Transverse colon (tissue), 4 donors: ENCODE data around the gene PEG3. TPM values are rescaled to one million over a fixed set of nuclear protein-coding genes. Genes with fewer than 3 reads are reported as not detected.

Source experiments
- DNase-seq: peaks from one replicate; pipeline ENCODE4 v3.0.0-alpha.2; 2019
- H3K27ac ChIP-seq, 4 donors: fragments of 200-600 bp; sonication (generic); 2 replicates each; pipeline ENCODE4 v1.5.1; 2016 to 2018; ENCODE audit warnings: inconsistent platforms in 4 of 4
- H3K27me3 ChIP-seq: fragments of 200-600 bp; sonication (generic); 2 replicates; pipeline ENCODE4 v1.5.1; 2017; ENCODE audit warnings: inconsistent platforms
- H3K36me3 ChIP-seq, 4 donors: fragments of 200-600 bp; sonication (generic); 2 replicates each; pipeline ENCODE4 v1.5.1; 2017 to 2019; ENCODE audit warnings: inconsistent platforms in 4 of 4
- H3K4me1 ChIP-seq, 4 donors: fragments of 200-600 bp; sonication (generic); 2 replicates each; pipeline ENCODE4 v1.5.1; 2017 to 2020; ENCODE audit warnings: inconsistent platforms in 4 of 4
- H3K4me3 ChIP-seq, 4 donors: fragments of 200-600 bp; sonication (generic); 1 replicate in 1 of 4; 2 replicates in 3 of 4; pipeline versions ENCODE4 v1.5.1 to v1.6.1; 2017 to 2019; ENCODE audit warnings: inconsistent platforms in 4 of 4
- H3K9me3 ChIP-seq, 2 donors: fragments of 200-600 bp; sonication (generic); 2 replicates each; pipeline ENCODE4 v1.5.1; 2017 to 2019; ENCODE audit warnings: inconsistent platforms in 2 of 2
- EP300 ChIP-seq: sonication (generic); formaldehyde crosslinking; IDR thresholded peaks from one replicate; pipeline ENCODE4 v1.6.1; 2017; ENCODE audit warnings: antibody characterized with exemption, low read depth
- POLR2A ChIP-seq: fragments of 450-650 bp; IDR thresholded peaks from one replicate; pipeline ENCODE4 v1.6.1; 2016; ENCODE audit warnings: antibody characterized with exemption, mild to moderate bottlenecking, moderate library complexity
- POLR2AphosphoS5 ChIP-seq, 3 donors: sonication (generic); formaldehyde crosslinking; IDR thresholded peaks; one replicate each; pipeline ENCODE4 v1.6.1; 2016; ENCODE audit warnings: antibody characterized with exemption in 3 of 3
- WGBS, 2 donors: methylation state at CpG; one replicate each; pipeline ENCODE4 v1.1.5; 2018; ENCODE audit warnings: low coverage in 1 of 2; 5-methylcytosine and 5-hydroxymethylcytosine counted together
- in situ Hi-C, 4 donors: fragments of 200-750 bp; cut with MboI; loops; one replicate each; pipeline versions ENCODE4 v1.15.0 to v1.15.1; 2017; ENCODE audit warnings: low sequenced_read_pairs in 3 of 4, low pct_ligation_motif_present in 1 of 4, low pct_unique_long_range_greater_than_20kb in 1 of 4
- intact Hi-C: fragments of 100-400 bp; cut with DNase I; formaldehyde crosslinking; loops from one replicate; pipeline ENCODE4 v1.15.1; 2023; ENCODE audit warnings: low total_unique reads
- total RNA-seq, 4 donors: library from RNA; depleted of rRNA; stranded (reverse); fragments of >200 nt; gene quantifications; one replicate each; pipeline ENCODE4 v1.1.0, GENCODE V29; 2016
- TF ChIP-seq, protein P1 (sequence below), 5 experiments: fragments of 200-600 bp in 3 of 5; fragments of 450-650 bp in 2 of 5; sonication (generic) in 3 of 5; IDR thresholded peaks; 1 replicate in 2 of 5; 2 replicates in 3 of 5; pipeline ENCODE4 v1.5.1; 2016 to 2017; ENCODE audit warnings: antibody characterized with exemption in 5 of 5, inconsistent platforms in 3 of 5, mild to moderate bottlenecking in 2 of 5, moderate library complexity in 1 of 5

PEG3 gene
- 1 to 10 TPM in 3 of 4 donors, under 1 TPM in 1; 0.80 to 6.7 (median 3.4) TPM for total RNA-seq

DNA sequence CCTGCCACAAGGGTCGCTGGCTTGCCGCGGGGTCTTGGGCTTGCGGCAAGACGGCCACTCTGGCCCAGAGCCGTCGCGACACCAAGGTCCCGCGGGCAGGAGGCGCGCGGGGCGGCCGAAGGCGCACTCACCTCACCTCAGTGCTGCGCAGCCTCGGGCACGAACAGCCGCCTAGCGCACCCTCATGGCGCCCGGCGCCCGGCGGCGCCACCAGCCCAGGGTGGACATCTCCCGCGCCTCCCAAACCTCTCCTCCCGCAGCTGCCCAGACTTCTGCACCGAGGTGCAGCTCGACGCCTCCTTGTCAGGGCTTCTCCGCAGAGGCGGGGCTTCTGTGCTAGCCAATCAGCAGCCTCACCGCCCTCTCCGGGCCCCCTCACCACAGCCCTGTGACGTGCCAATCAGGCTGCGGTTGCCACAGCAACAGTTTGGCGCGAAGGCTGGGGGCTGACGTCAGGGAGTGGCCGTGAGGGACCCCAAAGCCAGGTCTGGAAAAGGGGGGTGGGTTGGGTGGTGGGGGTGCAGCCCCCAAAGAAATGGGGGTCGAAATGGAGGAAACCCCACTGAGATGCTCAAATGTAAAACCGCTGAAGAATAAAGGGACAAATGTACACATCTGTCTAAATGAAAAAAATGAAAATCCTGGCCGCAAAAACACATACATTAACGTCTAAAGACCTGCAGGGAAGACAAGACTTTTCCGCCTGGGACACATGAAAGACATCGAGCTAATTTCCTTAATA lies at the start of gene PEG3, which contains the start of gene ZIM2:
Gene PEG3 (minus strand): TSS at position 276 of the 742 bp plus-strand sequence. CDS start 16,071 bp downstream, outside the sequence.
Gene ZIM2 (minus strand): TSS at position 276 of the 742 bp plus-strand sequence. CDS start 16,449 bp downstream, outside the sequence.
- TF ChIP-seq EP300 (no peak), POLR2A (no peak), POLR2AphosphoS5 (IDR thresholded peaks at IDR 0.05) (peak; percentile 40 to 71 (median 60))
- TF ChIP-seq, protein P1, sequence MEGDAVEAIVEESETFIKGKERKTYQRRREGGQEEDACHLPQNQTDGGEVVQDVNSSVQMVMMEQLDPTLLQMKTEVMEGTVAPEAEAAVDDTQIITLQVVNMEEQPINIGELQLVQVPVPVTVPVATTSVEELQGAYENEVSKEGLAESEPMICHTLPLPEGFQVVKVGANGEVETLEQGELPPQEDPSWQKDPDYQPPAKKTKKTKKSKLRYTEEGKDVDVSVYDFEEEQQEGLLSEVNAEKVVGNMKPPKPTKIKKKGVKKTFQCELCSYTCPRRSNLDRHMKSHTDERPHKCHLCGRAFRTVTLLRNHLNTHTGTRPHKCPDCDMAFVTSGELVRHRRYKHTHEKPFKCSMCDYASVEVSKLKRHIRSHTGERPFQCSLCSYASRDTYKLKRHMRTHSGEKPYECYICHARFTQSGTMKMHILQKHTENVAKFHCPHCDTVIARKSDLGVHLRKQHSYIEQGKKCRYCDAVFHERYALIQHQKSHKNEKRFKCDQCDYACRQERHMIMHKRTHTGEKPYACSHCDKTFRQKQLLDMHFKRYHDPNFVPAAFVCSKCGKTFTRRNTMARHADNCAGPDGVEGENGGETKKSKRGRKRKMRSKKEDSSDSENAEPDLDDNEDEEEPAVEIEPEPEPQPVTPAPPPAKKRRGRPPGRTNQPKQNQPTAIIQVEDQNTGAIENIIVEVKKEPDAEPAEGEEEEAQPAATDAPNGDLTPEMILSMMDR (IDR thresholded peaks at IDR 0.05), result no peak
- in situ Hi-C loops (no loop called here), intact Hi-C loops (loop anchor here (1.0 kb wide), 1 partner anchor 28 kb away; no protein-coding TSS in a partner anchor)
- peaks cover 0 to 14% of the 10 kb centered on the region in 2 donors for H3K9me3 ChIP-seq
- WGBS, 2 donors, result 32 to 71% methylated on average over 9 to 33 of the region's 49 CpGs
- peak within 1 kb of the TSS; percentile 4 to 44 (median 32) for H3K4me3 ChIP-seq
- H3K27ac ChIP-seq, result peak within 1 kb of the TSS; percentile 57 to 91 (median 67)
- H3K36me3 ChIP-seq, result no peaks in the 10 kb centered on the region
- no peaks in the 10 kb centered on the region for H3K27me3 ChIP-seq
- no peaks in the 10 kb centered on the region for H3K4me1 ChIP-seq
- peak; percentile 48 for DNase-seq

- WGBS, 2 donors, result 19 to 54% methylated on average over 3 to 14 of the region's 14 CpGs
- in situ Hi-C loops, result no loop called here
Observed at GRCh38 chr19:56885173-56885985, 44.9 kb upstream of the PEG3 start.

GRCh38 chr19:56884441-56884840 lies 43.9 kb upstream of the PEG3 start:
- H3K9me3 ChIP-seq, result peaks cover 3 to 7% of the 10 kb centered on the region in 2 donors

More at GRCh38 chr19:56885173-56885985, 44.9 kb upstream of the PEG3 start:
- no peaks in the 10 kb centered on the region for H3K4me1 ChIP-seq
- DNase-seq, result no peak
- H3K9me3 ChIP-seq, result peaks cover 3 to 9% of the 10 kb centered on the region in 2 donors
- TF ChIP-seq POLR2A (no peak), POLR2AphosphoS5 (IDR thresholded peaks at IDR 0.05) (no peak), EP300 (no peak)
- TF ChIP-seq, protein P1 (IDR thresholded peaks at IDR 0.05), result no peak
- intact Hi-C loops, result no loop called here
- no peaks in the 10 kb centered on the region for H3K36me3 ChIP-seq
- H3K27me3 ChIP-seq, result no peaks in the 10 kb centered on the region
- H3K27ac ChIP-seq, result no peak overlapping the region
- no peak overlapping the region for H3K4me3 ChIP-seq

More at GRCh38 chr19:56884441-56884840, 43.9 kb upstream of the PEG3 start:
- no peak overlapping the region for H3K27ac ChIP-seq
- 68 to 69% methylated on average over 3 to 5 of the region's 5 CpGs for WGBS, 2 donors
- TF ChIP-seq POLR2AphosphoS5 (IDR thresholded peaks at IDR 0.05) (no peak), POLR2A (no peak), EP300 (no peak)
- TF ChIP-seq, protein P1 (IDR thresholded peaks at IDR 0.05), result no peak
- DNase-seq, result no peak
- intact Hi-C loops (no loop called here), in situ Hi-C loops (no loop called here)
- no peaks in the 10 kb centered on the region for H3K4me1 ChIP-seq
- no peaks in the 10 kb centered on the region for H3K36me3 ChIP-seq
- H3K27me3 ChIP-seq, result no peaks in the 10 kb centered on the region
- no peak overlapping the region for H3K4me3 ChIP-seq
